GM21367 (cell line): ENCODE results near the gene ZNF416.

Experiments used
- ATAC-seq: cut with Tn5 transposase; IDR thresholded peaks from one replicate; pipeline ENCODE4 v1.9.1; 2021; ENCODE audit not compliant: unreplicated experiment

ZNF416 gene

DNA sequence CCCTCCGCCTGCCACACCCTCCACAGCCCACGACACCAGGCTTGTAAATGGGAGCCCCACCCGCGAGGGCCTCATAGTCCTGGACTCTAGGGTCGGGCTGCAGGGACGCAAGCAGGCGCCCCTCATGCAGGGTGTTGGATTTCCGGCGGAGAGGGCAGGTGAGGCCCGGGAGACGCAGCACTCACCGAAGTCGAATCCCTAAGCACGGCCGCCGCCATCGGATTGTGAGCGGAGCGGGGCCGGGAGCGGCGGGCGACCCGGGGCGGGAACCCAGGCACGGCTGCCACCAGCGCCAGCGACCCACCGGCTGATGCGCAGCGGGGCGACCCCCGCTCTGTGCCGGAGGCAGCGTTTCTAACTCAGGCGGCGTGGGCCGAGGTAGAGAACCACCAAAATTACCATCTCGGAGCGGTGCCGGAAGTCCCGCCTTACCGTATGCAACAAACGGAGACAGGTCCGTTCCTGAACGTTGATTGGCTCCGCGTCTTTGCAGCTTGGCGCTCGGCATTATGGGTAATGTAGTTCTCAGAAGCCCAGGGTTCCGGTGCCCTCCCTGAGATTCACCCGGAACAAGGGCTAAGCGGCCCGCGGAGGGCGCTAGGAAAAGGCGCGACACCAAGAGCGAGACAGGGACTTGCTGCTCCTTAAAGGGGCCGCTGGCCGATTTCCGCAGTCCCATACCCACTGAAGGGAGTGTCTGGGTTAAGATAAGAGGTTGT is at the start of gene ZNF416:
ZNF416 (minus strand) TSS at position 425 of the 719 bp plus-strand sequence; CDS start at position 218, 207 bp downstream.
- ATAC-seq, result peak; percentile 81

DNA sequence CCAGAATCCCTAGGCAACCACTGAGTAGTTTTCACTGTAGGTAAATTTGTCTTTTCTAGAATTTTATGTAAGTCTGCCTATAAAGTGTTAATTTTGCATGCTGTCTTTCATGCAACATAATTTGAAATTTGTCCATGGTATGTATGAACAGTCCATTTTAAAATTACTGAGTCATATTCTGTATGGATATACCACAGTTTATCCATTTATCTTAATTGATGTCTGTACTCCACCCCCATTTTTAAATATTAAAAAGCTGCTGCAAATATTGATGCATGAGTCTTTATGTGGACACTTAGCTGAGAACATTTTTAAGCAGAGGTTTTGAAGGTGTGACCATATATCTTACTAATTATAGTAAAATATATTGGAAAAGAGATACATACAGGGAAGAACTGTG is 44.4 kb upstream of the ZNF416 start:
- no peak for ATAC-seq

DNA sequence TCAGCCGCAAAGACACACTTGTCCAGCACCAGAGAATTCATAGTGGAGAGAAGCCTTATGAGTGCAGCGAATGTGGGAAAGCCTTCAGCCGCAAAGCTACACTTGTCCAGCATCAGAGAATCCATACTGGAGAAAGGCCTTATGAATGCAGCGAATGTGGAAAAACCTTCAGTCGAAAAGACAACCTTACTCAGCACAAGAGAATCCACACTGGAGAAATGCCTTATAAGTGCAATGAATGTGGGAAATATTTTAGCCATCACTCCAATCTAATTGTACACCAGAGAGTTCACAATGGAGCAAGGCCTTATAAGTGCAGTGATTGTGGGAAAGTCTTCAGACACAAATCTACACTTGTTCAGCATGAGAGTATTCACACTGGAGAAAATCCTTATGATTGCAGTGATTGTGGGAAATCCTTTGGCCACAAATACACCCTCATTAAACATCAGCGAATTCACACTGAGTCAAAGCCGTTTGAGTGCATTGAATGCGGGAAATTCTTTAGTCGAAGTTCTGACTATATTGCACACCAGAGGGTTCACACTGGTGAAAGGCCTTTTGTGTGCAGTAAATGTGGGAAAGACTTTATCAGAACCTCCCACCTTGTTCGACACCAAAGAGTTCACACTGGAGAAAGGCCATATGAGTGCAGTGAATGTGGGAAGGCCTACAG is 42.1 kb upstream of the ZNF416 start:
- ATAC-seq, result no peak

DNA sequence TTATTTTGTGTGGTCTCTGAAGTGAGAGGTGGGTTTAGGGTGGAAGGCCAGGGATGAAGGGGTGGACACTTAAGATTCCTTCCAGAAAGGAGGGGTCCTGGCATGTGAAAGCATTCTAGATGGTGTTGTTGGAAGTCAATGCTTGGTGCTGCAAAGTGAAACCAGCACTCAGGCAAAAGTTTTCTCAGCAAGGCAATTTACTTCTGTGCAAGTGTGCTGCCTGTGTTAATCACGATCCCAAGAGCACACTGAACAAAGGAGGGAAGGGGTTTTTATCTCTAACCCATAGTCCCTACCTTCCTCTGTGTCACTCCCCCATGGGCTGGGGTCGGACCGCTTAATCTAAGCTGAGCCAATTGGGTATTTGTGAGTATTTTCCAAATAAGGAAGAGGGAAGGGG is 36.6 kb upstream of the ZNF416 start:
- no peak for ATAC-seq

GRCh38 chr19:57613941-57614743 is 35.4 kb upstream of the ZNF416 start, which contains the start of gene ZNF134:
TSS of gene ZNF134 (plus strand) at chr19:57614242. CDS start at chr19:57619469, 5,227 bp downstream.
- peak; percentile 84 for ATAC-seq

DNA sequence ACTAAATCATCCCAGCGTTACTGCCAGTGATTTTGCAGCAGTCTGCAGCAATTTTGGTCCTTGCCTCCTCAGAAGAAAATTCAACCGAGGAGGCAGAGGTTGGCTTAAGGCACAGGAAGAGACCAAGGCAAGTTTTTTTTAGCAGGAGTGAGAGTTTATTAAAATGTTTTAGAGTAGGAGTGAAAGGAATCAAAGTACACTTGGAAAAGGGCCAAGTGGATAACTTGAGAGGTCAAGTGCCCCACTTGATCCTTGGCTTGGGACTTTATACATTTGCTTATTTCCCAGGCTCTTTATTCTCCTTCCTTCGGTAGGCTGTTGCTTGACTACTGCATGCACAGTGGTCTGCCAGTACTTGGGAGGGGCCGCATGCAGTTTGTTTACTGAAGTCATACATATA is 32.4 kb upstream of the ZNF416 start:
- ATAC-seq, result no peak

DNA sequence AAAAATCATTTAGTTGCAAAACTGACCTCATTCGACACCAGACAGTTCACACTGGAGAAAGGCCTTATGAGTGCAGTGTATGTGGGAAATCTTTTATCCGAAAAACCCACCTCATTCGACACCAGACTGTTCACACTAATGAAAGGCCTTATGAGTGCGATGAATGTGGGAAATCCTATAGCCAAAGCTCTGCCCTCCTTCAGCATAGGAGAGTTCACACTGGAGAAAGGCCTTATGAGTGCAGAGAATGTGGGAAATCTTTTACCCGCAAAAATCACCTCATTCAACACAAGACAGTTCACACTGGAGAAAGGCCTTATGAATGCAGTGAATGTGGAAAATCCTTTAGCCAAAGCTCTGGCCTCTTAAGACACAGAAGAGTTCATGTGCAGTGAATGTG is 28.2 kb upstream of the ZNF416 start:
- no peak for ATAC-seq

- ATAC-seq, result peak; percentile 90
Observed at GRCh38 chr19:57599761-57600383, 21.2 kb upstream of the ZNF416 start, which contains the start of gene ZNF530. TSS of gene ZNF530 (plus strand) at chr19:57599885. CDS start at chr19:57604346, 4,461 bp downstream.

GRCh38 chr19:57599377-57599760 is 20.7 kb upstream of the ZNF416 start:
- ATAC-seq, result peak; percentile 30

DNA sequence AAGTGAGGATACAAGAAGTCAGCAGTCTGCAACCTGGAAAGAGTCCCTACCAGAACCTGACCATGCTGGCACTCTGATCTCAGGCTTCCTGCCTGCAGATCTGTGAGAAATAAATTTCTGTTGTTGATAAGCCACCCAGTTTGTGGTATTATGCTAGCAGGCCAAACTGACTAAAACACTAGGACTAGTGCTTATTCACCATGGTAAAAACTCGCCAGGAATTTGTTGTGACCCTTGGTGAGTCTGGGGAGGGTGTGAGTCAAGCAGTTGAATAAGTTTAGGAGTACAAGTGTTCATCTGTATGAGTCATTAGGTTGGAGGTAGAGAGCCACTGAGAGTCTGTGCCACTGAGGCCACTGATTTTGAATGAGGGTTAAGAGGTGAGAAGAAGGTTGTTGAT is 8.8 kb upstream of the ZNF416 start:
- ATAC-seq, result no peak

GRCh38 chr19:57583521-57584416 is 5.1 kb upstream of the ZNF416 start, which contains the start of gene ZIK1:
TSS of gene ZIK1 (plus strand) at chr19:57584145. CDS start at chr19:57584357, 212 bp downstream.
- peak; percentile 73 for ATAC-seq

DNA sequence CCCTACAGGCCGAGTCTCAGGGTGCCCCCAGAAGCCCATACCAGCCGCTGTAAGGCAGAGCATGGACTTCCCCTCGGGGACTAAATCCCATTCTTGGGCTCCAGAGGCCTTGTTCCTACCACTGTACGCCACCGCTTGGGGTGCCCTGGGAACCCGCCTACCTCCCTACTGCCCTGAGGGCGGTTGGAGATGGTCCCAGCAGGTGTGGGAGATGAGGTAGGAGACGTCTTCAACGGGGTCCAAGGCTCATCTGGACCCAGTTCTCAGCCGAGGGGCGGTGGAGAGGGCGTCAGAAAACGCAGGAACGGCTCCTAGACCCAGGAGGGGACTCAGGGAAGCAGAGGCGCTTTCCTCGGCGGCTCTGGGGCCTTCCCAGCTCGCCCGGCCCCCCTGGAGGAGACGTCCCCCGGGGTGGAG is 4.4 kb upstream of the ZNF416 start:
- ATAC-seq, result no peak

- no peak for ATAC-seq
Observed at GRCh38 chr19:57576661-57577060, 2.0 kb downstream of the ZNF416 start.

- ATAC-seq, result no peak
Observed at GRCh38 chr19:57572415-57572947, 6.2 kb downstream of the ZNF416 start.

DNA sequence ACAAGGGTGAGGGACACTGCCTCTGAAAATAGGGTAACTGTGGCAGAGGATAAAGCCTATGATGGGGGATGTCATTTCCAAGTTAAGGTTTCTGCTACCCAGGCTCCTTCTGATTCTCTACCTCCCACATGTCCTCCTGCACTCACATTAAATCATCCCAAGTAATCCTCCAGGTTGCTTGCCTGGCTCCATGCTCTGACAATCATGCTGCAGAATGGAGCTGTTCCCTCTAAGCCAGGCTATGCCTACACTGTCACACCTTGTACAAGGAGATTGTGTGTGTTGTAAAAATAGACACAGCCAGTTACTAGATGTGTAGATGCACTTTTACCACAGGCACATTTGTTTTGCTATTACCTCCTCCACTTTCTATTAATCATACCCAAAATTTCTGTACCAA is 8.0 kb downstream of the ZNF416 start:
- no peak for ATAC-seq

DNA sequence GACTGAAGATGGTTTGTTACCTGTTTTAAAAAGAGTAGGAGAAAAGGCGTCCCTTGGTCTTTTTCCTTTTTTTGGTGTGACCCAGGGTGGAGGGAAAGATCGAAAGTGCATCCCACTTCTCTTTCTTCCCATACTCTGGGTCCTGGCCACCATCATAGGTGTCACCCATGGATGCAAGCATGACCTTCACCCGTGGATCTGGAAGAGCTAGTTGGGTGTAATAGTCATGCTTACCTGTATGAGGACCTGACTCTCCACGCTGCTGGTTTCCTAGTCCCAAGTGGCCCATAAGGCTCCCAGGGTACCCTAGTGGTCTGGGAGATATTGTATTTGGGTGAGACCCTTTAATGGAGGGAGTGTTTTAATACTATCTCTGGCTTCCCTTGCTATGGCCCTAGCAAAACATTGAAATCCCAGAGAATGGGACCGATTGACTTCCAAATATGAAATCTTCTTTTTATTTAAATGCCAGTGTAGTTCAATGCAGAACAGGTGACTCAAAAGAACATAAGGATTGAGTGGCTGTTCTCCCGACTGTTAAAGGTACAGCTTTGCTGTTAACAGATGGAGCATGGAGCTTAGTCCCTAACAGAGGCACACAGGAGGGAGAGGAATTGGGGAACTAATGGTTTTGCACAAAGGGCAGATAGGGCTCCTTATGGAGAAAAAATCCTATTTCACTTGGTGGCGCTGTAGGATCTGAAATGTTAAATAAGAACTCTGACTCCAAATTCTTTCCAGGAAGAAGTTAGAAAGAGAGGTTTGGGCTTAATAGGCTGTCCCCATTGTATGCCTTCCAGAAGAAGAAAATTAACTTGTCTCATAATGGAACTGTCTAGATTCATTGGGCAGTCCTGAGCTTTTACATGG is 12.1 kb downstream of the ZNF416 start:
- ATAC-seq, result no peak

- ATAC-seq, result no peak
Observed at GRCh38 chr19:57563547-57563946, 15.2 kb downstream of the ZNF416 start.

- peak; percentile 17 for ATAC-seq
Observed at GRCh38 chr19:57560049-57560491, 18.6 kb downstream of the ZNF416 start.
